SK-N-SH (cell line): ENCODE results near the gene IFNLR1.

Source experiments
- CTCF ChIP-seq: fragments of 200-600 bp; sonication (generic); IDR thresholded peaks from 2 replicates; pipeline ENCODE4 v1.6.1; 2017; ENCODE audit warnings: antibody characterized with exemption, mild to moderate bottlenecking, moderate library complexity
- EP300 ChIP-seq, 2 experiments: IDR thresholded peaks; 2 replicates each; pipeline versions ENCODE4 v1.4.0 to v1.6.1; 2012; ENCODE audit warnings: borderline replicate concordance in 1 of 2, low read depth in 1 of 2, low read length in 1 of 2
- FOXJ3 ChIP-seq: sonication (generic); formaldehyde crosslinking; IDR thresholded peaks from 2 replicates; pipeline ENCODE4 v1.5.1; 2020; ENCODE audit warnings: mild to moderate bottlenecking, missing genetic modification reagents
- NRF1 ChIP-seq: IDR thresholded peaks from 2 replicates; pipeline ENCODE4 v1.6.1; 2012; ENCODE audit warnings: low read depth, mild to moderate bottlenecking, low read length
- SIN3A ChIP-seq: IDR thresholded peaks from 2 replicates; pipeline ENCODE4 v1.6.1; 2012; ENCODE audit warnings: low read depth, mild to moderate bottlenecking, low read length, moderate library complexity, borderline replicate concordance
- SMC3 ChIP-seq: IDR thresholded peaks from 2 replicates; pipeline ENCODE4 v1.6.1; 2012; ENCODE audit warnings: low read depth, low read length, improper control_type of control experiment
- TEAD4 ChIP-seq: IDR thresholded peaks from 2 replicates; pipeline ENCODE4 v1.4.0; 2012; ENCODE audit warnings: mild to moderate bottlenecking, borderline replicate concordance; ENCODE audit not compliant: insufficient read depth

GRCh38 chr1:24181619-24182018 lies 5.5 kb downstream of the IFNLR1 start:
- TF ChIP-seq CTCF (no peak), TEAD4 (no peak), NRF1 (no peak), EP300 (IDR thresholded peaks at IDR 0.05; ENCODE audit: borderline replicate concordance in 1 of 2, low read depth in 1 of 2, low read length in 1 of 2) (no peak), FOXJ3 (CRISPR knock-in tag) (no peak), SIN3A (no peak), SMC3 (no peak)
